Testis (tissue), 2 donors: ENCODE results near the gene IL26.

ENCODE experiments used
- CTCF ChIP-seq, 3 experiments: fragments of 450-650 bp in 2 of 3; fragments of 200-600 bp in 1 of 3; sonication (generic) in 1 of 3; IDR thresholded peaks; one replicate each; pipeline ENCODE4 v1.5.1; 2016 to 2019; ENCODE audit warnings: antibody characterized with exemption in 3 of 3, mild to moderate bottlenecking in 2 of 3, moderate library complexity in 1 of 3
- POLR2A ChIP-seq: fragments of 450-650 bp; IDR thresholded peaks from one replicate; pipeline ENCODE4 v1.6.1; 2017; ENCODE audit warnings: antibody characterized with exemption, mild to moderate bottlenecking, moderate library complexity

- TF ChIP-seq POLR2A (no peak), CTCF (IDR thresholded peaks at IDR 0.05) (no peak)
Measured at GRCh38 chr12:68170726-68171125, 54.9 kb downstream of the IL26 start.
